HEK293T (cell line): ENCODE results near the gene NT5C2.
A peak's percentile ranks its signal among the peaks of the same experiment; 100 is the strongest.

Experiments used
- CTCF ChIA-PET: fragments of 350-600 bp; formaldehyde crosslinking; extraction: SDS; loops from one replicate; lab custom pipeline; 2021; ENCODE audit warnings: antibody characterized with exemption, inconsistent platforms; lab: Yijun Ruan, JAX
- POLR2A ChIA-PET: fragments of 350-600 bp; formaldehyde crosslinking; extraction: SDS; loops from one replicate; lab custom pipeline; 2020; ENCODE audit warnings: antibody characterized with exemption, inconsistent platforms; lab: Yijun Ruan, JAX
- DNase-seq: peaks from one replicate; pipeline ENCODE4 v3.0.0; 2012; ENCODE audit warnings: mixed read lengths; ENCODE audit errors: extremely low spot score
- ARNT ChIP-seq: fragments of 450-650 bp; IDR thresholded peaks from 2 replicates; pipeline ENCODE4 v1.6.1; 2017; ENCODE audit warnings: mild to moderate bottlenecking
- BHLHE40 ChIP-seq: fragments of 450-650 bp; IDR thresholded peaks from 2 replicates; pipeline ENCODE4 v1.6.1; 2016; ENCODE audit warnings: mild to moderate bottlenecking, moderate library complexity, borderline replicate concordance
- CTBP1 ChIP-seq: fragments of 450-650 bp; IDR thresholded peaks from 2 replicates; pipeline ENCODE4 v1.6.1; 2016; ENCODE audit warnings: borderline replicate concordance
- ELF4 ChIP-seq: fragments of 450-650 bp; IDR thresholded peaks from 2 replicates; pipeline ENCODE4 v1.6.1; 2017; ENCODE audit warnings: antibody characterized with exemption
- FOXA1 ChIP-seq: fragments of 450-650 bp; IDR thresholded peaks from 2 replicates; pipeline ENCODE4 v1.6.1; 2016; ENCODE audit warnings: mild to moderate bottlenecking
- FOXK2 ChIP-seq: fragments of 450-650 bp; IDR thresholded peaks from 2 replicates; pipeline ENCODE4 v1.6.1; 2016; ENCODE audit warnings: mild to moderate bottlenecking
- FOXM1 ChIP-seq: fragments of 450-650 bp; IDR thresholded peaks from 2 replicates; pipeline ENCODE4 v1.6.1; 2017; ENCODE audit warnings: mild to moderate bottlenecking, borderline replicate concordance
- HDGF ChIP-seq: fragments of 450-650 bp; IDR thresholded peaks from 2 replicates; pipeline ENCODE4 v1.6.1; 2017; ENCODE audit warnings: antibody characterized with exemption, borderline replicate concordance
- L3MBTL2 ChIP-seq: fragments of 450-650 bp; conservative IDR thresholded peaks from 2 replicates; pipeline ENCODE4 v1.6.1; 2016; ENCODE audit warnings: mild to moderate bottlenecking
- LEF1 ChIP-seq: fragments of 450-650 bp; IDR thresholded peaks from 2 replicates; pipeline ENCODE4 v1.6.1; 2017; ENCODE audit warnings: mild to moderate bottlenecking, borderline replicate concordance
- NFRKB ChIP-seq: fragments of 450-650 bp; IDR thresholded peaks from 2 replicates; pipeline ENCODE4 v1.6.1; 2016; ENCODE audit warnings: mild to moderate bottlenecking, moderate library complexity
- PKNOX1 ChIP-seq: fragments of 450-650 bp; IDR thresholded peaks from 2 replicates; pipeline ENCODE4 v1.6.1; 2016
- SP1 ChIP-seq: fragments of 450-650 bp; IDR thresholded peaks from 2 replicates; pipeline ENCODE4 v1.6.1; 2017
- SUZ12 ChIP-seq: fragments of 450-650 bp; IDR thresholded peaks from 2 replicates; pipeline ENCODE4 v1.6.1; 2016; ENCODE audit warnings: mild to moderate bottlenecking
- TARDBP ChIP-seq: fragments of 450-650 bp; IDR thresholded peaks from 2 replicates; pipeline ENCODE4 v1.6.1; 2016
- ZNF384 ChIP-seq: fragments of 450-650 bp; IDR thresholded peaks from 2 replicates; pipeline ENCODE4 v1.6.1; 2016

The NT5C2 gene

GRCh38 chr10:103120546-103120945 is 72.5 kb downstream of the NT5C2 start:
- ChIA-PET POLR2A (no interaction called here), CTCF (no interaction called here)
- TF ChIP-seq CTBP1, result no peak
- no peak for TF ChIP-seq NFRKB
- TF ChIP-seq LEF1, result no peak
- no peak for TF ChIP-seq ELF4
- no peak for TF ChIP-seq SP1
- TF ChIP-seq ARNT, result no peak
- TF ChIP-seq TARDBP, result no peak
- no peak for TF ChIP-seq ZNF384
- no peak for TF ChIP-seq SUZ12
- DNase-seq, result no peak

GRCh38 chr10:103117247-103117646 is 75.8 kb downstream of the NT5C2 start:
- ChIA-PET CTCF (no interaction called here), POLR2A (interaction anchor here (0.8 kb wide), 1 partner anchor 471 kb away, joined by 3 read pairs; no protein-coding TSS in a partner anchor)
- TF ChIP-seq FOXA1 (no peak), L3MBTL2 (no peak), NFRKB (no peak), HDGF (no peak), BHLHE40 (no peak), ARNT (no peak), FOXM1 (no peak), TARDBP (no peak), ZNF384 (no peak), PKNOX1 (no peak), LEF1 (no peak), CTBP1 (no peak), ELF4 (no peak), FOXK2 (no peak), SP1 (no peak), SUZ12 (no peak)
- no peak for DNase-seq

- TF ChIP-seq ZNF384 (no peak), FOXM1 (no peak), BHLHE40 (no peak)
- DNase-seq, result no peak
- ChIA-PET CTCF (no interaction called here), POLR2A (no interaction called here)
Observed at GRCh38 chr10:103114876-103115275, 78.2 kb downstream of the NT5C2 start.

- ChIA-PET CTCF (no interaction called here), POLR2A (no interaction called here)
- DNase-seq, result no peak
- TF ChIP-seq FOXA1, result no peak
- no peak for TF ChIP-seq SUZ12
- TF ChIP-seq L3MBTL2, result no peak
- TF ChIP-seq FOXM1, result no peak
- TF ChIP-seq TARDBP, result no peak
- no peak for TF ChIP-seq BHLHE40
- no peak for TF ChIP-seq FOXK2
- TF ChIP-seq PKNOX1, result no peak
- TF ChIP-seq NFRKB, result no peak
- TF ChIP-seq LEF1, result no peak
- TF ChIP-seq ARNT, result no peak
- TF ChIP-seq ELF4, result no peak
- TF ChIP-seq ZNF384, result no peak
- TF ChIP-seq CTBP1, result no peak
- TF ChIP-seq SP1, result no peak
- no peak for TF ChIP-seq HDGF
Observed at GRCh38 chr10:103111918-103112877, 80.9 kb downstream of the NT5C2 start.

GRCh38 chr10:103111031-103111917 is 81.8 kb downstream of the NT5C2 start:
- CTCF ChIA-PET, result no interaction called here
- peak; percentile 43 for DNase-seq

GRCh38 chr10:103110407-103110806 is 82.7 kb downstream of the NT5C2 start:
- POLR2A ChIA-PET, result no interaction called here
- TF ChIP-seq ELF4, result no peak
- no peak for TF ChIP-seq NFRKB
- no peak for TF ChIP-seq FOXM1
- no peak for TF ChIP-seq SUZ12
- TF ChIP-seq ARNT, result no peak
- TF ChIP-seq ZNF384, result no peak
- no peak for TF ChIP-seq FOXA1
- TF ChIP-seq SP1, result no peak
- no peak for TF ChIP-seq BHLHE40
- no peak for DNase-seq
- CTCF ChIA-PET, result no interaction called here

More at GRCh38 chr10:103111031-103111917, 81.8 kb downstream of the NT5C2 start:
- TF ChIP-seq SUZ12 (no peak), ELF4 (no peak), ARNT (no peak)
- POLR2A ChIA-PET, result no interaction called here
